Activated naive CD8-positive, alpha-beta T cell (primary cell): ENCODE results near the gene LHX3.

ENCODE experiments used
- H3K27ac Mint-ChIP-seq: one replicate; pipeline ENCODE4 v1.8.0; 2021; ENCODE audit warnings: mixed read lengths
- H3K27me3 Mint-ChIP-seq: one replicate; pipeline ENCODE4 v1.8.0; 2021; ENCODE audit warnings: mixed read lengths
- H3K36me3 Mint-ChIP-seq: one replicate; pipeline ENCODE4 v1.8.0; 2021; ENCODE audit warnings: mixed read lengths
- H3K4me1 Mint-ChIP-seq: one replicate; pipeline ENCODE4 v1.8.0; 2021; ENCODE audit warnings: low read depth, mixed read lengths
- H3K4me3 Mint-ChIP-seq: one replicate; pipeline ENCODE4 v1.8.0; 2021; ENCODE audit warnings: mild to moderate bottlenecking, mixed read lengths
- H3K9me3 Mint-ChIP-seq: one replicate; pipeline ENCODE4 v1.8.0; 2021; ENCODE audit warnings: low read depth, mixed read lengths

LHX3 gene

GRCh38 chr9:136209232-136209631, 4.3 kb upstream of the LHX3 start:
- H3K36me3 Mint-ChIP-seq, result peaks cover 11% of the 10 kb centered on the region

GRCh38 chr9:136208675-136209074, 3.7 kb upstream of the LHX3 start:
- peaks cover 8% of the 10 kb centered on the region for H3K36me3 Mint-ChIP-seq
- H3K27me3 Mint-ChIP-seq, result peaks cover 5% of the 10 kb centered on the region
- peaks cover 2% of the 10 kb centered on the region for H3K4me1 Mint-ChIP-seq
- no peaks in the 10 kb centered on the region for H3K9me3 Mint-ChIP-seq
- no peak overlapping the region for H3K4me3 Mint-ChIP-seq
- H3K27ac Mint-ChIP-seq, result no peak overlapping the region

More at GRCh38 chr9:136209232-136209631, 4.3 kb upstream of the LHX3 start:
- H3K27me3 Mint-ChIP-seq, result peaks cover 2% of the 10 kb centered on the region
- no peaks in the 10 kb centered on the region for H3K9me3 Mint-ChIP-seq
- H3K4me1 Mint-ChIP-seq, result peaks cover 2% of the 10 kb centered on the region
- no peak overlapping the region for H3K4me3 Mint-ChIP-seq
- no peak overlapping the region for H3K27ac Mint-ChIP-seq

- H3K4me3 Mint-ChIP-seq, result no peak overlapping the region
- H3K4me1 Mint-ChIP-seq, result peaks cover 2% of the 10 kb centered on the region
- H3K27ac Mint-ChIP-seq, result no peak overlapping the region
- H3K27me3 Mint-ChIP-seq, result peaks cover 5% of the 10 kb centered on the region
- peaks cover 8% of the 10 kb centered on the region for H3K36me3 Mint-ChIP-seq
- no peaks in the 10 kb centered on the region for H3K9me3 Mint-ChIP-seq
These were observed 2.7 kb upstream of the LHX3 start for GRCh38 chr9:136207616-136208015.

- H3K4me3 Mint-ChIP-seq, result no peak overlapping the region
- peak overlapping the region; percentile 22 for H3K27ac Mint-ChIP-seq
- peaks cover 8% of the 10 kb centered on the region for H3K36me3 Mint-ChIP-seq
- H3K27me3 Mint-ChIP-seq, result peaks cover 5% of the 10 kb centered on the region
- peaks cover 2% of the 10 kb centered on the region for H3K4me1 Mint-ChIP-seq
- H3K9me3 Mint-ChIP-seq, result no peaks in the 10 kb centered on the region
These were observed 1.8 kb upstream of the LHX3 start for GRCh38 chr9:136206602-136207275.

- peaks cover 7% of the 10 kb centered on the region for H3K27me3 Mint-ChIP-seq
- H3K27ac Mint-ChIP-seq, result no peak overlapping the region
- H3K36me3 Mint-ChIP-seq, result peaks cover 8% of the 10 kb centered on the region
- no peaks in the 10 kb centered on the region for H3K9me3 Mint-ChIP-seq
- peaks cover 2% of the 10 kb centered on the region for H3K4me1 Mint-ChIP-seq
- H3K4me3 Mint-ChIP-seq, result no peak overlapping the region
These were observed 722 bp upstream of the LHX3 start for GRCh38 chr9:136205707-136205992.

- Mint-ChIP-seq H3K4me1 (peaks cover 2% of the 10 kb centered on the region), H3K27ac (no peak overlapping the region), H3K27me3 (peaks cover 9% of the 10 kb centered on the region), H3K4me3 (no peak overlapping the region), H3K9me3 (no peaks in the 10 kb centered on the region), H3K36me3 (peaks cover 8% of the 10 kb centered on the region)
These were observed 653 bp downstream of the LHX3 start for GRCh38 chr9:136204145-136204805.

GRCh38 chr9:136203408-136204144, 1.4 kb downstream of the LHX3 start:
- peaks cover 2% of the 10 kb centered on the region for H3K4me1 Mint-ChIP-seq
- no peak overlapping the region for H3K4me3 Mint-ChIP-seq
- H3K36me3 Mint-ChIP-seq, result peaks cover 8% of the 10 kb centered on the region
- no peaks in the 10 kb centered on the region for H3K9me3 Mint-ChIP-seq
- H3K27ac Mint-ChIP-seq, result no peak overlapping the region
- H3K27me3 Mint-ChIP-seq, result peaks cover 9% of the 10 kb centered on the region

- Mint-ChIP-seq H3K36me3 (peaks cover 8% of the 10 kb centered on the region), H3K27me3 (peaks cover 10% of the 10 kb centered on the region), H3K4me1 (peaks cover 2% of the 10 kb centered on the region), H3K27ac (no peak overlapping the region), H3K4me3 (no peak overlapping the region), H3K9me3 (no peaks in the 10 kb centered on the region)
These were observed 2.2 kb downstream of the LHX3 start for GRCh38 chr9:136202454-136203407.

- H3K36me3 Mint-ChIP-seq, result peaks cover 2% of the 10 kb centered on the region
- peaks cover 11% of the 10 kb centered on the region for H3K27me3 Mint-ChIP-seq
- no peaks in the 10 kb centered on the region for H3K9me3 Mint-ChIP-seq
- peaks cover 3% of the 10 kb centered on the region for H3K4me1 Mint-ChIP-seq
- H3K4me3 Mint-ChIP-seq, result no peak overlapping the region
- no peak overlapping the region for H3K27ac Mint-ChIP-seq
These were observed 3.1 kb downstream of the LHX3 start for GRCh38 chr9:136201609-136202453.

- Mint-ChIP-seq H3K4me3 (no peak overlapping the region), H3K36me3 (peaks cover 2% of the 10 kb centered on the region), H3K27me3 (peaks cover 14% of the 10 kb centered on the region), H3K4me1 (peaks cover 5% of the 10 kb centered on the region), H3K27ac (no peak overlapping the region), H3K9me3 (no peaks in the 10 kb centered on the region)
These were observed 3.8 kb downstream of the LHX3 start for GRCh38 chr9:136201174-136201573.

- H3K27ac Mint-ChIP-seq, result no peak overlapping the region
- H3K36me3 Mint-ChIP-seq, result no peaks in the 10 kb centered on the region
- H3K4me1 Mint-ChIP-seq, result peaks cover 6% of the 10 kb centered on the region
- peaks cover 16% of the 10 kb centered on the region for H3K27me3 Mint-ChIP-seq
- H3K9me3 Mint-ChIP-seq, result no peaks in the 10 kb centered on the region
- H3K4me3 Mint-ChIP-seq, result no peak overlapping the region
These were observed 4.5 kb downstream of the LHX3 start for GRCh38 chr9:136200424-136200823.

GRCh38 chr9:136199391-136200288, 5.3 kb downstream of the LHX3 start:
- no peak overlapping the region for H3K27ac Mint-ChIP-seq
- no peaks in the 10 kb centered on the region for H3K36me3 Mint-ChIP-seq
- H3K4me1 Mint-ChIP-seq, result peaks cover 6% of the 10 kb centered on the region
- no peak overlapping the region for H3K4me3 Mint-ChIP-seq
- H3K9me3 Mint-ChIP-seq, result no peaks in the 10 kb centered on the region
- peaks cover 16% of the 10 kb centered on the region for H3K27me3 Mint-ChIP-seq

- Mint-ChIP-seq H3K36me3 (no peaks in the 10 kb centered on the region), H3K9me3 (no peaks in the 10 kb centered on the region), H3K27ac (no peak overlapping the region), H3K4me1 (peaks cover 6% of the 10 kb centered on the region), H3K27me3 (peaks cover 13% of the 10 kb centered on the region), H3K4me3 (no peak overlapping the region)
These were observed 6.3 kb downstream of the LHX3 start for GRCh38 chr9:136198605-136199083.
